GM13977 (cell line): ENCODE data around the gene ADAMTS15.

Experiments used
- DNase-seq: peaks from one replicate; pipeline ENCODE4 v3.0.0; 2012; ENCODE audit warnings: low spot score
- CTCF ChIP-seq: IDR thresholded peaks from 2 replicates; pipeline ENCODE4 v1.5.1; 2012; ENCODE audit warnings: mild to moderate bottlenecking, control low read depth; ENCODE audit not compliant: insufficient read depth; ENCODE audit errors: extremely low read depth, missing control alignments
- in situ Hi-C: fragments of 300-500 bp; cut with MboI; formaldehyde crosslinking; loops from one replicate; pipeline ENCODE4 v1.12.0; 2022; ENCODE audit warnings: low sequenced_read_pairs, low pct_unique_long_range_greater_than_20kb, mixed read lengths, inconsistent platforms; ENCODE audit not compliant: unreplicated experiment

The ADAMTS15 gene

GRCh38 chr11:130485983-130486382, 37.5 kb downstream of the ADAMTS15 start:
- no peak for DNase-seq
- TF ChIP-seq CTCF, result no peak
- in situ Hi-C loops, result no loop called here

- no peak for TF ChIP-seq CTCF
- no peak for DNase-seq
- in situ Hi-C loops, result no loop called here
Observed at GRCh38 chr11:130486391-130486836, 38.0 kb downstream of the ADAMTS15 start.

GRCh38 chr11:130486987-130487923, 38.8 kb downstream of the ADAMTS15 start:
- TF ChIP-seq CTCF, result no peak
- peak; percentile 13 for DNase-seq
- in situ Hi-C loops, result no loop called here

GRCh38 chr11:130487924-130488815, 39.7 kb downstream of the ADAMTS15 start:
- no peak for TF ChIP-seq CTCF
- peak; percentile 9 for DNase-seq

GRCh38 chr11:130488848-130489584, 40.6 kb downstream of the ADAMTS15 start:
- in situ Hi-C loops, result no loop called here
- DNase-seq, result no peak
- TF ChIP-seq CTCF, result no peak

More at GRCh38 chr11:130487924-130488815, 39.7 kb downstream of the ADAMTS15 start:
- in situ Hi-C loops, result no loop called here

GRCh38 chr11:130489716-130490115, 41.3 kb downstream of the ADAMTS15 start:
- in situ Hi-C loops, result no loop called here
- TF ChIP-seq CTCF, result no peak
- DNase-seq, result no peak
